ENCODE data around the gene AHCYL2. TPM values are rescaled to one million over a fixed set of nuclear protein-coding genes. Genes with fewer than 3 reads are reported as not detected.
"Not testable (repeated sequence)": the region's sequence is repeated elsewhere in the genome, so short reads cannot be mapped to it uniquely, and the experiment has no call there.

Gene AHCYL2
- total RNA-seq, 4 donors from 2014 or later: 33.5 to 61.2 (median 41.7) TPM

DNA sequence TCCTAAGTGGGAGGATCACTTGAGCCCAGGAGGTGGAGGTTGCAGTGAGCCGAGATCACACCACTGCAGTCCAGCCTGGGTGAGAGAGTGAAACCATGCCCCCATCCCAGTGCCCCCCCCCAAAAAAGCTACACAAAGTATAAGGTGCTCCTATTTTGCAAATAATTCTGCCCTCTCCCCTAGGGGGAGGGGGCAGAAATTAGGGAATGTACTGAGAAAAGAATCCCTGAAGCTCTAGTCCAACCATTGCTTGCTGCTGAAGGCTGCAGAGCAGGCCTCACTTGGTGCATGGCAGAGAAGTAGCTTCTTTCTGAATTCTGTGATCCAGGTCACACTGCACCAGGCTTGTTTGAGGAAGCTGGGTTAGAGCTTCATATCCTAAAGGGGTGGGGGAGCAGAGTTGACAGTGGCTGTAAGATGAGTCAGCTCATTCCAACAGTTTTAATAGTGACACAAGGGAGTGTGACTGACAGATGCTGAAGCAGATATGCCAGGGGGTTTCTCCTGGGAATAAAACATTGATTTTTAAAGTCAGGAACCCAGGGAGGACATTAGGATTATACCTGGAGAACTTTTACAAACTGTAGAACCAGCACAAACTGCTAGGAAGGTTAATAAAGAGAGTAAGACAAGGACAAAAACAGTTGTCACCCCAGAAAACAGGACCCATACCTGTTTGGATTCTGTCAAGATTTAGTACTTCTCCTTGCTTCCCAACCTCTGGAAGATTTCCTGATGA is 176.6 kb downstream of the AHCYL2 start:
- H3K36me3 ChIP-seq: peaks cover 52% of the 10 kb centered on the region
- H3K27ac ChIP-seq: no peak overlapping the region
- no peaks in the 10 kb centered on the region for H3K27me3 ChIP-seq
- WGBS: 71% methylated on average over 1 of the region's 1 CpG
- peaks cover 12% of the 10 kb centered on the region for H3K4me1 ChIP-seq
- TF ChIP-seq EP300 (IDR thresholded peaks at IDR 0.05): no peak
- TF ChIP-seq POLR2A (IDR thresholded peaks at IDR 0.05): no peak
- TF ChIP-seq POLR2AphosphoS5 (IDR thresholded peaks at IDR 0.05): no peak
- TF ChIP-seq, protein P1, sequence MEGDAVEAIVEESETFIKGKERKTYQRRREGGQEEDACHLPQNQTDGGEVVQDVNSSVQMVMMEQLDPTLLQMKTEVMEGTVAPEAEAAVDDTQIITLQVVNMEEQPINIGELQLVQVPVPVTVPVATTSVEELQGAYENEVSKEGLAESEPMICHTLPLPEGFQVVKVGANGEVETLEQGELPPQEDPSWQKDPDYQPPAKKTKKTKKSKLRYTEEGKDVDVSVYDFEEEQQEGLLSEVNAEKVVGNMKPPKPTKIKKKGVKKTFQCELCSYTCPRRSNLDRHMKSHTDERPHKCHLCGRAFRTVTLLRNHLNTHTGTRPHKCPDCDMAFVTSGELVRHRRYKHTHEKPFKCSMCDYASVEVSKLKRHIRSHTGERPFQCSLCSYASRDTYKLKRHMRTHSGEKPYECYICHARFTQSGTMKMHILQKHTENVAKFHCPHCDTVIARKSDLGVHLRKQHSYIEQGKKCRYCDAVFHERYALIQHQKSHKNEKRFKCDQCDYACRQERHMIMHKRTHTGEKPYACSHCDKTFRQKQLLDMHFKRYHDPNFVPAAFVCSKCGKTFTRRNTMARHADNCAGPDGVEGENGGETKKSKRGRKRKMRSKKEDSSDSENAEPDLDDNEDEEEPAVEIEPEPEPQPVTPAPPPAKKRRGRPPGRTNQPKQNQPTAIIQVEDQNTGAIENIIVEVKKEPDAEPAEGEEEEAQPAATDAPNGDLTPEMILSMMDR (IDR thresholded peaks at IDR 0.05): no peak
- H3K4me3 ChIP-seq: no peak overlapping the region
- DNase-seq (ENCODE audit: low spot score in 2 of 2): no peak
- no peaks in the 10 kb centered on the region for H3K9me3 ChIP-seq

DNA sequence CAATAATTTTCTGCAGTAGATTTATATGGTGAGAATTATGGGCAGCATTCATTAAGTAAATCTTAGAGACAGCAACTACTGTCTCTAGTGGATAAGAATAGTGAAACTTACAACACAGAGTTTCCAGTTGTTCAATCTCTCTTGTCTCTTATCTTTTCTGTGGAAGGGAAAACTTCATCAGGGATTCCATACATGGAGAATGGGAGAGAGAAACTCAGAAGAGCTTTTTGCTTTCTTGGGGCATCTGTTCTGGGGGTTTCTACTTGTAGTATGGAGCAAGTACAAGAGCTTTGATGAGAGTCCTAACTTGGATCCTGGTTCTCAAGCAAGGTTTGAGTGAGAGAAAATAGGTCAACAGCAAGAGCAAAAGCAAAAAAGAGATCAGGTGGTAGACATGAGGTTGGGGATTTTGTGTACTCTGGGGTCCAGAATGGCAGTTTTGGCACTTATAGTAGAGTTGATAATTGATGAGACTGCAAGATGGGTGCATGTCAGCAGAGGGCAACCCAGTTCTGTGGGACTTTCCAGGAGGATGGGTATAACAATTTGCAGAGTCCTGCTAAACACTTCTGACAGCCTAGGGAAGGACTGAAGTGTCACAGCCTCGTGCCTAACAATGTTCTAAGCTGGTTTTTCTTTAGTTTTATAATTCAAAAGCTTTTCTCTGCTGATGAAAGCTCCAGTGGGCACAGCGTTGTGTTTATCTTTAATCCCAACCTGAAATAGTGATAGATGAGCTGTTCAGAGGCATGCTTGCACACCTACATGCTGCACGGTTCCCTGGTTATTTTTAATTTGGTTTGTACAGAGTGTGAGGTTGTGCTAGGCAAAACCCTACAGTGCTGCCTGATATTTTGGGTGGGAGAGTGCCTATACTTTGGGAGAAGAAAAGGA is 177.4 kb downstream of the AHCYL2 start:
- 76% methylated on average over 3 of the region's 3 CpGs for WGBS
- no peak for DNase-seq (ENCODE audit: low spot score in 2 of 2)
- H3K4me1 ChIP-seq: peaks cover 12% of the 10 kb centered on the region
- H3K27ac ChIP-seq: no peak overlapping the region
- no peaks in the 10 kb centered on the region for H3K27me3 ChIP-seq
- H3K4me3 ChIP-seq: no peak overlapping the region
- peaks cover 59% of the 10 kb centered on the region for H3K36me3 ChIP-seq
- no peaks in the 10 kb centered on the region for H3K9me3 ChIP-seq
- no peak for TF ChIP-seq EP300 (IDR thresholded peaks at IDR 0.05)
- TF ChIP-seq POLR2AphosphoS5 (IDR thresholded peaks at IDR 0.05): no peak
- TF ChIP-seq, protein P1 (IDR thresholded peaks at IDR 0.05): no peak
- no peak for TF ChIP-seq POLR2A (IDR thresholded peaks at IDR 0.05)

DNA sequence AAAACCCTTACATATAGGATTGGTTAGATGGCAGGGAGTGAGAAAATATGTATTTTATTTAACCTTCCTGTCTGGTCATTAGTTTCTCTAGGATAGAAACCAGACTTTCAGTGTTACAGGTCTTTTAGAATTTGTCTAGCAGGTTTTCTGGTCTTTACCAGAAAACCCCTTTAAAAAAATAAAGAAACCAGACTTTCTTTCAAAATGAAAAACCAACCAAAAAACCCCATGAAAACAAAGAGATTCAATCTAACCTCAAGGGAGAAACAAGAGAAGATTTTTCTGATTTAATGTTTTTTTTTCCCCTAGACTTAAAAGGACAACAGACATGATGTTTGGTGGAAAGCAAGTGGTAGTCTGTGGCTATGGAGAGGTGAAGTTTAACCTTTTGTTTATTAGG is 180.7 kb downstream of the AHCYL2 start:
- Histone ChIP-seq H3K27me3 (no peaks in the 10 kb centered on the region), H3K4me1 (peaks cover 8% of the 10 kb centered on the region), H3K27ac (no peak overlapping the region), H3K36me3 (peaks cover 68% of the 10 kb centered on the region), H3K4me3 (no peak overlapping the region), H3K9me3 (no peaks in the 10 kb centered on the region)
- TF ChIP-seq POLR2A (IDR thresholded peaks at IDR 0.05): no peak
- TF ChIP-seq, protein P1 (IDR thresholded peaks at IDR 0.05): no peak
- TF ChIP-seq POLR2AphosphoS5 (IDR thresholded peaks at IDR 0.05): no peak
- no peak for TF ChIP-seq EP300 (IDR thresholded peaks at IDR 0.05)
- DNase-seq (ENCODE audit: low spot score in 2 of 2): no peak

DNA sequence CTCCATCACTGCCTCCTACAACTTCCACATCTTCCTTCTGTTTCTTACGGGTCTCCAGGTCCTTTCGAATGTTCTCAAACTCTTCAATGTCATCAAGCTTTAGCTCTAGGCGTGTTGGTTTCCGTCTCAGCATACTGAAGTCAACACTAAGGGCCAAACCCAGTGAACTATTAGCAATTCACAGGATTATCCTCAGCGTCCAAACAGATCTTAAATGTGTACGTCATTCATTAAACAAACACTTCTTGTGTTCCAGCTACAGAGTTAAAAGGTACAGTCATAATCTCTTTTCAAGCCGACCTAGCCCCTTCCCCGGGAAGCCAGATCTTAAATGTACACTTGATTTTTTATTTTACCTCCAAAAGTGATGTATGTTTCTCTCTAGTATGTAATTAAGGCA is 185.4 kb downstream of the AHCYL2 start:
- DNase-seq (ENCODE audit: low spot score in 2 of 2); H3K4me1 ChIP-seq; H3K27me3 ChIP-seq; H3K9me3 ChIP-seq; H3K27ac ChIP-seq; H3K4me3 ChIP-seq: not testable (repeated sequence)
- 94% methylated on average over 8 of the region's 8 CpGs for WGBS
- H3K36me3 ChIP-seq: peaks cover 78% of the 10 kb centered on the region

DNA sequence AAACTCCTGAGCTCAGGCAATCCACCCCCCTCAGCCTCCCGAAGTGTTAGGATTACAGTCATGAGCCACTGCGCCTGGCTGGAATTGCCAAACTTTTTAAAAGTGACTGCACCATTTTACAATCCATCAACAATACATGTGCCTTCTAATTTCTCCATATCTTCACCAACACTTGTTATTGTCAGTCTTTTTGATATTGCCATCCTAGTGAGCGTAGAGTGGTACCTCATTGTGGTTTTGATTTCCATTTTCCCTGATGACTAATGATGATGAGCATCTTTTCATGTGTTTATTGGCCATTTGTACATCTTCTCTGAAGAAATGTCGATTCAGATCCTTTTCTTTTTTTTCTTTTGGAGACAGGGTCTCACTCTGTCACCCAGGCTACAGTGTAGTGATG is 187.7 kb downstream of the AHCYL2 start:
- no peaks in the 10 kb centered on the region for H3K27me3 ChIP-seq
- TF ChIP-seq POLR2AphosphoS5 (IDR thresholded peaks at IDR 0.05): no peak
- no peak for TF ChIP-seq POLR2A (IDR thresholded peaks at IDR 0.05)
- TF ChIP-seq, protein P1 (IDR thresholded peaks at IDR 0.05): no peak
- 96% methylated on average over 4 of the region's 4 CpGs for WGBS
- H3K36me3 ChIP-seq: peaks cover 74% of the 10 kb centered on the region
- no peak overlapping the region for H3K4me3 ChIP-seq
- H3K9me3 ChIP-seq: no peaks in the 10 kb centered on the region
- no peak overlapping the region for H3K27ac ChIP-seq
- H3K4me1 ChIP-seq: no peaks in the 10 kb centered on the region
- DNase-seq (ENCODE audit: low spot score in 2 of 2): no peak
